Measurements from ENCODE around the gene CNN3.
A peak's percentile ranks its signal among the peaks of the same experiment; 100 is the strongest.

Gene CNN3

GRCh38 chr1:94887106-94887505, 39.8 kb downstream of the CNN3 start:
- no peak for DNase-seq

GRCh38 chr1:94886361-94886760, 40.5 kb downstream of the CNN3 start:
- no peak for DNase-seq

DNA sequence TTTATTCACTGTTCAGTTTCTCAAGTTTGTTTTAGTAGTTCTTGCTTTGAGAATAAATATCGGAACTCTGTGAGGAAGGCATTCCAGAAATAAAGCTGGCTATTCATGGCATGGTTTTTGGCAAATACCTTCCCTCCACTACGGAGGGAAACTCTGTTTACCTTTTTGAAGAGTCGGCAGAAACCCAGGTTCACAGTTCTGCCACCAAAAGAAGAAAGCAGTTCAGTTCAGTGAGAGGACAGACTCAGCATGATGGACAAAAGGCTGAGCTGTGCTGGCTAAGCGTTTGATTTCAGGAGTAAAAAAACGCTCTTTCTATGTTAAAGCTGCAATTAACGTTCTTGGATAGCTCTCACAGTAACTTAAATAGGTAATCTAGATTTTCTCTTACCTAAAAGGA, 42.4 kb downstream of the CNN3 start:
- DNase-seq: no peak

GRCh38 chr1:94884106-94884505, 42.8 kb downstream of the CNN3 start:
- no peak for DNase-seq

GRCh38 chr1:94883691-94884090, 43.2 kb downstream of the CNN3 start:
- DNase-seq: no peak

DNA sequence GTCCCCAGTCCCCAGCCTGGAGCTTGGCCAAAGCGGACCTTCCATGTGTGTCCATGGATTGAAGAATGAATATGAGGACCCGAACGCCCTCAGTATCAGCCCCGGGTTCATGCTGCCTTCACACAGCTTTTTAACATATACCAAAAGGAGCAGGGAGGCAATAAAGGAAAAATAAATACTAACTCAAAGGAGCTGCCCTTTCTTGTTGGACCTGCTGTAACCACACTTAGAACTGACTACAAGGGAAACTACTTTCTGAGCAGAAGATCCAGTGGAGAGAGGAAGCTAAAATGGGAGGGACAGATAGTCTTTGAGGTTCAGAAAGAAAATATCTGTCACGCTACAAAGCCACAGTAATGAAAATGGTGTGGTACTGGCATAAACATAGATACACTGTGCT, 48.6 kb downstream of the CNN3 start:
- no peak for DNase-seq

- no peak for DNase-seq
Measured at GRCh38 chr1:94876362-94876761, 50.5 kb downstream of the CNN3 start.

- no peak for DNase-seq
Measured at GRCh38 chr1:94875794-94876193, 51.1 kb downstream of the CNN3 start.

DNA sequence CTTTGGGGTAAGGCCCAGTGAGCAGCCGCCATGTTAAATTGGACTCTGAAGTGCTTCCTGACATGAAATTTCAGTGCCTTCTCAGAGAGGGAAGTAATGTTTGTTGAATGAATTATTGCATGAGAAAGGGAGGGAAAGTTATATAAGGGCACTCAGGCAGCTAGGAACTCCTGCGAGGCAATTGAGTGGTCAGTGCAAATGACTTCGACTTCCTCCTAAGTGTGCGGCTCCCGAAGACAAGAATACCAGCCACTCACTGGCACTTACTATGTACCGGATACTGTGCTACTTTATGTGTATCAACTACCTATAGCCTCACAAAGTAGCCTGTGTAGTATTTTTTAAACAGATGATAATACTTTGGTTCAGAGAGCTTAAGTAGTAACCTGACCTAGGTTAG, 52.5 kb downstream of the CNN3 start:
- no peak for DNase-seq

- DNase-seq: peak; percentile 51
Measured at GRCh38 chr1:94873520-94874351, 53.2 kb downstream of the CNN3 start.

DNA sequence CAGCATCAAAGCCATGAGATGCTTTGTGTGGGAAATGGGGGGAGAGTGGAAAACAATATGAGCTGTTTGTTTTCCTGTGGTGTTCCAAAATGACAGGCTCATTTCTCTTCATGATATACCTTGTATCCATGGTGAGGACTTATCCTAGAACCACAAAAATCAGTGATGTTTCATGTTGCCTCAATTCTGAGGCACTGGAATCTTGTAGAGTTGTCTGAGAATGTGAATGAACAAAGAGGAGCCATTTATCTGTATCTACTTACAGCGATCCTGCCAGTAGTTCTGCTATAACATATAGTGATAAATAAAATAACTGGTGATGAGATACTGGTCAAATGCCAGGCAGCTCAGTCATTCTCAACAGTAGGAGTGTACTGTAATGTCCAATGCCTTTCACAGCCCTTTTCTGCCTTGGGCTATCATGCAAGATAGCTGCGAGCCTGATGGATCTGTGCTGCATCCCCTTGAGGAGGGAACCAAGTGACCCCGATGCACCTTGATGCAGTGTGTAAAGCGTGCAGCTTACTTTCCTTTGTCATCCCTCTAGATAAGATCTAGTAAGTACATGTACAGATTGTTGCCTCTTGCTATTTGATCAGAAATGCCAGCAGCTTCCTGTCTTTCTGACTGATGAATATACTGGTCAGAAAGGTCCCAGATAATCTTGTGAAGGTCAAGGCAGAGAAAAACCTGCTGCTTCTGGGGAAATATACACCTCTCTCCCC, 54.0 kb downstream of the CNN3 start:
- DNase-seq: no peak

DNA sequence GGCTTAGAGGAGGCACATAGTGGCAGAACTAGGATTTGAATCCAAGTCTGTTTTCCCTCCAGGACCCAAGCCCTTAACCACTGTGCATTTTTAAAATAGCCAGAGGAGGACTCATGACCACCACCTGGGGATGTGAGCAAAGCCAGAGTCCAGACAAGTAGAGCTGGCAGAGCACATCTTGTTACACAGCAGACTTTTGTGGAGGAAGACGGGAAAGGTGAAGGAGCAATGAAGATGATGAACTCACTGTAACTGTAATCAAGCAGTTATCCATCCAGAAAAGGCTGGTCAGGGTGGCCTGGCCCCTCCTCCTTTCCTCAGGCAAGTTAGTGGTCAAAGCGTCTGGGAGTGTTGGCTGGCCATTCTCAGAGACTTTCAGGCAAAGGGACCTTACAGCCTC, 55.9 kb downstream of the CNN3 start:
- no peak for DNase-seq

DNA sequence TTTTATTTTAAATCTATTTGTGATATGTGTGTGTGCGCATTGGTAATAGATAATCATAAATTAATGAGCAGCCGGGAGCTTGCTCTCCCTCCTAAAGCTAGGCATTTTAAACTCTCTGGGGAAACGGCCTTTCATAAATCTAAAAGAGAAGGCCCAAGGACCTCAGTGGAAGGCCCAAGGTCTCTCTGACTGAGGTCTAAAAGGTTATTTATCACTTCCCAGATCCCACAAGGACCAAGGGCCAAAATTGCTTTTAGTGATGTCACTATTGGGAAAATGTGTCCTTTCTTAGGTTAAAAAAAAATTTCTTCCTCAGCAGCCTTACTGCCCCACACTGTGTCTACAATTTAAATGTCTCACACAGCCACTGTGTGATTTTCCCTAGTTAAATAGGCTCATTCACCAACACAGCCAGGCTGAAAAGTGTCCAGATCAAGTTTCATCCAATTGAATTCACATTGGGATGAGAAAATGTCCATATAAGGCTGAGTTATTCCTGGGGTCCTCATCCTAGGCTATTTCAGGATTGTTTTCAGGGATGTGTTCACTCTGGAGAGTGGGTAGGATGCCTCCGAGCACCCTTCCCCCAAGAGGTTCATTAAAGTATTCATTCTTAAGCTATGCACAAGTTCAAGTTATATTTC, 60.6 kb downstream of the CNN3 start:
- no peak for DNase-seq

DNA sequence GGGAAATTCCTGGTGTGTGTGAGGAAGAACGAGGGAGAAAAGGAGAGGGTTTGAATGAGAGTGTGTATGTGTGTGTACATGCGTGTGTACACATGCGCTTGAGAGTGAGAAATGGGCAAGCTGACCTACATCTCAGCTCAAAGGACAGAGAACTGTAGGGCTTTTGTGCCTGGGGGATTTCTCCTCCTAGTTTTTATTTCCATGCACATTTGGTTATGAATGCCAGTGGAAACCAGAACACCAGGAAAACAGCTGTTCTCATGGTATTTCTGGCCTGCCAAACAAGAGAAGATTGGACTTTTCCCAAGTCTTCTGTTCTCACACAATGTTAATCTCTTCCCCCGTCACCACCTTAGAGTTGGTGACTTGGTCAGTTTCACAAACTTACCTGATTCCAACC, 61.5 kb downstream of the CNN3 start:
- no peak for DNase-seq

DNA sequence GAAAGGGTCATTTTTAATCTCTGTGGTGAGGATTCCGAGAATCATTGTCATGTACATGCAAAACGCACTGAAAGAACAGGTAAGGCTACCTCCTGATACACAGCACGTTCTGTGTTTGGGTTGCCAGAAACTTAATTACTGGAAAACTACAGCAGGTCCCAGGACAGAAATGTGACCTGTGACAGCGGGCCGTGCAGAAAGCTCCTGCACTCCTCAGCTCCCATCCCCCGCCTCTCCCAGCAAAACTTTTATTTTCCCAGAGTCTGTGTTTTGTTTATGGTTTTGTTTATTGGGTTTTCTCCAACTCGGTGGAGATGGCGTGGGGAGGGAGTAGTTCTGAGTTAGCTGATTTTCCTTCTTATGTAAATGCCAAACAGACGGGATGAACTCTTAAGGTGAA, 62.1 kb downstream of the CNN3 start:
- DNase-seq: no peak

- DNase-seq: no peak
Measured at GRCh38 chr1:94863919-94864318, 63.0 kb downstream of the CNN3 start.

DNA sequence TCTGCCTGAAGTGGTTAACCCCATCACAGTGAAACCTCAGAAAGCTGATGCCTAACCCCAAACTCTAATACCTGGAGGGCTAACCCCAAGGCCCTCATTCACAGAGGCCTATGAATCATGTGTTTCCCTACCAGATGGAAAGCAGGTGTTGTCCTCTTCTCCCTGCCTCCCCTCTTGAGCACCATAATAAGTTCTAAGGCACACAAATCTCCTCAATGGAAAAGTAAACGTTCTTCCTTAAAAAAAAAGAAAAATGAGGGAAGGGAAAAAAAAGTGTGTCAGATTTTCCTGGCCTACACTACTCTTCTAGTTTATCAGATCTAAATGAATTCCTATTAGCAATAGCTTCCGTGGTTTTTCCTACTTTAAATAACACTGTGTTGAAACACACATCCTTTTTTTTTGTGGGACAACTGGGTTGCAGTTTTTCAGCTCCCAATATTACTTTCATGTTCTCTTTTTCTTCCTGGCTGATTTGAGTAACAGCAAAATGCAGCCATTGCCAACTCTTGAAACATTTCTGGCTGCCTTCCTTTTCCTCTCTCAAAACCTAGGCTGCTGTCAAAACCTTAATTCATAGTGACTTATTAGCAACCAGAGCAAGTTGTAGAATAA, 63.5 kb downstream of the CNN3 start:
- no peak for DNase-seq

DNA sequence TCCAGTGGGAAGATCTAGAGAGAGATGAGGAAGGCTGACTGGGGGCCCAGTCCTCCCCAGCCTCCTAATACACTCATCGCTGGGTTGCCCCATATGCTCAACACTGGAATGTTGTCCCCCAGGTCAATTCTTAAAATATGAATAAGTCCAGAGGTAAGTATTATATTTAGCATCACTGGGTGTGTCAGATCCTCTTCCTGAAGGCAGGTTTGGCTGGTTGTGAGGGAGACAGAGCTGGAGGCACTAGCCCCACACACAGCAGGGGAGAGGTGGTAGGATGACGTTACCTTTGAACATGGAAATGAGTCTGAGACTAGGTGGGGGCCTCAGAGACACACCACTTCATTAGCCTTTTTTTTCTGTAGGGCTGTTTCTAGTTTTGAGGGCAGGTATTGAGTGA, 64.2 kb downstream of the CNN3 start:
- DNase-seq: no peak

- DNase-seq: no peak
Measured at GRCh38 chr1:94859174-94859573, 67.7 kb downstream of the CNN3 start.

DNA sequence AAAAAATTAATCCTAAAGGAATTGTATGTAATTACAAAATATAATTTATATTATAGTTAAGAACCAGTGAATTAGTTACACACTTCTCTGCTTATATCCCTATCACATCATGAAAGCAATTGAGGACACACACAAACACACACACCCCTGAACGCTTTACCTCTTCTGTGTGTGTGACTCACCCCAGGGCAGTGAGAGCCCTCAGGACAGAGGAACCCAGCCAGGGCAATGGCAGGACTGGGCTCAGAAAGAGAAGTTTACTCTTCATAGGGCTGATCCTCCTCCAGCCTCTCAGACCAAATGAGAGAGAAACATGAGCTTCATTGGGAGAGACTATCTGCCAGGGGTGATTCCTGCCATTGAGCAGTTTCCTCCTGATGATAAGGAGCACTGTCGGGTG, 68.6 kb downstream of the CNN3 start:
- no peak for DNase-seq

DNA sequence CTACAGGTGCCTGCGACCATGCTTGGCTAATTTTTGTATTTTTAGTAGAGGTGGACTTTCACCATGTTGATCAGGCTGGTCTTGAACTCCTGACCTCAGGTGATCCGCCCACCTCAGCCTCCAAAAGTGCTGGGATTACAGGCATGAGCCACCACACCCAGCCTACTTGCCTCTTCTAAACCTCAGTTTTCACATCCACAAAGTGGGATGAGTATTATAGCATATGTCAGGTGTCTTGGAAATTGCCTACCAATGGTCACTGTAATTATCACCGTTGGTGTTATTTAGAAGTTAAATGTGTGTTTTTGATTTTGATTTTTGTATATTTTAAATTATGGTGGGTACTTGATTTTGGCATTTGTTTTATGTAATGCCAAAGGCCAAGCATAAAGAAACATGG, 70.0 kb downstream of the CNN3 start:
- DNase-seq: no peak

DNA sequence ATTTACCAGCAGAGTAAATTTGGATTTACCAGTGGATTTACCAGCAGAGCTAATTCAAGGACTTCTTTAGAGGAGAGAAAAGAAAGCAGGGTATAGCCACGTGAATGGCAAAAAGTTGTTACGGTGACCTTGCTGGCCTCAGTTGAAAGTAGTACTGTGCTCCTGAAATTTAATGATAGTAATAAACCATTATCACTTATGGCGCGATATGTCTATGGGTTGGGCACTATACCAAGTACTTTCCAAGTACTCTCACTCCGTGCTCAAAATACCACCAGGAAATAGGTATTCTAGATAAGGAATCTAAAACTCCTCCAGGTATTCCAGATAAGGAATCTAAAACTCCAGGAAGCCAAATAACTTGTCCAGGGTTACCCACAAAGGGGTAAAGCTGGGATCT, 70.9 kb downstream of the CNN3 start:
- no peak for DNase-seq

DNA sequence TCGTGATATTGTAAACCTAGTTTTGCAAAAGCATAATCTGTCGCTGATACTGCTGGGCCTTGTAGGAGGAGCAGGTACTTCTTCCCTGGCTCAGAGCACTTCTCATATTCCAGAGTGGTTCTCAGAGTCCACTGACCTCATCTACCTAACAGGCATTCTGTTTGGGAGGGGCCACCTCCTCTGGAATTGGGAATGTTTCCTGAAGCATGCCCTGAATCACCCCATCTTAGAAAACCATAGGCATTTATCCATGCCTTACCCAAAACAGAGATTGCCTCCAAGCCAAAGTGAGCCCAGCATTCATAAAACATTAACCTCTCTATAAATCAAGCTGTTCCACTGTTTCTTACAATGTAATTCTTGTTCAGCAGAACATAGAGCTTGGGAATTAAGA, 71.6 kb downstream of the CNN3 start:
- no peak for DNase-seq
